Measurements from ENCODE around the gene CLEC20A.
"Not testable (repeated sequence)": the region's sequence is repeated elsewhere in the genome, so short reads cannot be mapped to it uniquely, and the experiment has no call there.

CLEC20A gene

DNA sequence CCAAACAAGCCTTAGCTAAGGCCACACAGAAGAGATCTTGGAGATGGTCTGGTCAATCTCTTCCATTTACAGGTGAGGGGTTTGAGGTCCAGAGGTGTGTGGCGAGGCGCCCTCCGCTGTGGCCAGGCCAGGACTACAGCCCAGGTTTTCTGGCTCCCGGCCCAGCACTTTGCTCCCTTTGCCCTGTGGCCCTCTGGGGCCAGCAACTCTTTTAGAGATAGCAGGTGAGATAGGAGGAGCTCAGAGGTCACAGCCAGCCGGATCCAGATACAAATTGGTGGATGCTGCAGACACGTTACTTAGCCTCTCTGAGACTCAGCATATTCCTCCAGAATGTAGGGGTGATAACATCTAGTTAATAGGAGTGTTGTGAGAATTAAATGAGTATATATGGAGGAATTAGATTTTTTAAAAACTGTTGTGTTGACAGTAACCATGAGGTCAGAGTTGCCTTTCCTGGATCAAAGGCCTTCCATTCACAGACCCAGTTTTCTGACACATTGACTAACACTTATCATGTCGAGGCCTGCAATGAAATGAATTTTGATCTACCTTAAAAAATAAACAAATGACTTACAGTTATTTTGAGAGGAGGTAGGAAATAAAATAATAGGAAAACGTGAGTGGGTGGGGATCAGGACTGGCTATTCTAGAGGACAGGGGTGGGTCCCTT, 32.7 kb upstream of the CLEC20A start:
- no peak for DNase-seq (ENCODE audit: low spot score)

DNA sequence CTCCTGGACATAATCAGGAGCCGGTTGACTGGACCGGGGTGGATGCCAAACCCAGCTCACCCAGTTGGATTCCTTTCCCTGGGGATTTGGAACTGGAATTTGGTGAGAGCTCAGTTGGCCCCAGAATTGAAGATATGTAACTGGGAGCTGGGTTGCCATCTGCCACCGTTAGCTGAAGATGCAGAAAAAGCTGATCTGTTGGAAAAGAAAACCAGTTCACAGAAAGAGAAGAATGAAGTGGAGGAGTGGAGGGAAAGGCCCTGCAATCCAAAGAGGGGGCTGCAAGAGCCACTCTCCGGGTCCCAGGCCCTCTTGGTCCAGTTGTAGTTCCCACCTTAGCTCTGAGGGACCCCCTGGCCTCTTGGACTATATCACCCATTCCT, 32.2 kb upstream of the CLEC20A start:
- DNase-seq (ENCODE audit: low spot score): no peak

DNA sequence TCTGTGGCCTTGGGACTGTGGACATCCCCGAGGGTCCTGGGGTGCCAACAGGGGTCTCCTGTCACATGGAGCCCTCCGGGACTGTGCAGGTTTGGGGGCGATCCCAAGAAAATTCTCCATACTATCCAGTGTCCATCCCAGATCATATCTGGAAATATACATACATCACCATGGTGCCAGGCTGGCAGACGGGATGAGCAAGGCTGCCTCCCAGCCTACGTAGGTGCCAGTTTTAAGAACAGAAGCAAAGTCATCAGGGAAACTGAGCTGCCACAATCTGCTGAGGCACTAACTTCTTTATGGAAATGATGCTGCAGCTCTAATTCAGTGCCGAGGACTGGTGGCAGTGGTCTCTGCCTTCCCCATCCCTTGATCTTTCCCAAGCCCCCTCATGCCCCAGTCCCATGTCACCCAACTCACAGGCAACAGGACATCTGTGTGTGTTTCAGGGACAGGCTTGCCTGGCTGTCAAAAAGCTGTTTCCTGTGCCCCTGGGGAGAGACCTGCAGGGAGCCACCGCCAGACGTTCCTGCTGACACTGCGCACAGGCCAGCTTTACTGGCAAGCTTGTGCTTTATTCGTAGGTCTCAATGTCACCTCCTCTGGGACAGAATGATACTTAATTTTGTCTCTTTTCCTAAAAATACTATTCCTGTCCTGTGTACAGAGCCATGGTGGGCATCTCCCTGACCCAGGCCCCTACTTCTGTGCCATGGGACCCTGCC, 31.6 kb upstream of the CLEC20A start:
- no peak for DNase-seq (ENCODE audit: low spot score)

DNA sequence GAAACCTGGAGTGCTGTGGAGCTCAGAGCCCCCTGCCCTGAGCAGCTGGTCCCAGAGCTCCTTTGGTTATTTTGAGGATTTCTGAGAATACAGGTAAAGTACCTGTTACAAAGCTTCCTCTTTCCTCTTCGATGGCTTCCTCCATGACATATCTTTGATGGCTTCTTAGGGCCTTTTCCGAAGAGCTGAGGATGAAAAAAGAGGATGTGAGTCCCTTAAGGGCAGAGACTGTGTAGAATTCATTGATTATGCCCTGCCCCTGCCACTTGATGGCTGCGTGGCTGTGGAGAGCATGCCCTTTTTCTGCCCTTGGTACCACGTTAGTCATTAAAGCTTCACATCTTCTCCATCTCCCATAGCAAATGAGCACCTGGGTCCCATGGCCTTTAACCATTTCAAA, 30.4 kb upstream of the CLEC20A start:
- no peak for DNase-seq (ENCODE audit: low spot score)

DNA sequence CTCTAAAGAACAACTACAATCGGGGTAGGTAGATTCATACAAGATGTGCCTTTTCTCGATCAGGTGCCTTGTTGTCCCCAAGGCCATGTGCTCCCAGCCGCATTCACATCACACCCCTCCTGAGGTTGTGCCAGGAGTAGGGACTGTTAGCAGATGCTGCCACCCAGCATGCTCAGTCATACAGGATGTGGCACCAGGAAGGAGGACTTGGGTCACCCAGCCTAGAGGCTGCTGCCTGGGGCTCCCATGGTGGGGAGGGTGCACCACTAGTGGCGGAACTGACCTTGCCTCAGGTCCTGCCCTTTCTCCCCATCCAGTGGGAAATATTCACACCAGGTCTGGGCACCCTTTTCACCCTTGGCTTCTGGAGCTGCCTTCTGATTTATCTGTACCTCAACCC, 24.5 kb upstream of the CLEC20A start:
- no peak for DNase-seq (ENCODE audit: low spot score)

DNA sequence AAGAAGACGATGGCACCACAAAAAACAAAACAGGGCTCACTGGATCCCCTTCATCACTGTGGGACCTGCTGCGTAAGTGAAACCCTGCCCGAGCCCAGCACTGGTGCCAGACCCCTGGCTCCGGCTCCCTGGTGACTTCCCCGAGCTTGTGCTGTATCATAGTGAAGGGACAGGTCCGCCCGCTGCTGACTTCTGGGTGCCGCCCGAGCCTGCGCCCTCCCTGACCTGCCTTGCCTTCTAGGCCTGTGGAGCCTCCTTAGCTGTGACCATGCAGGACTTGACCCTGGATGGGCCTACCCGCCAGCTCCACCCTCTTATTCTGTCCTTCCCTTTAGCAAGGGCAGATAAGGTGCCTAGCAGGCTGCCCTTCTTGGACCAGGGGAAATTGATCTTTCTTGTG, 24.0 kb upstream of the CLEC20A start:
- DNase-seq (ENCODE audit: low spot score): no peak

DNA sequence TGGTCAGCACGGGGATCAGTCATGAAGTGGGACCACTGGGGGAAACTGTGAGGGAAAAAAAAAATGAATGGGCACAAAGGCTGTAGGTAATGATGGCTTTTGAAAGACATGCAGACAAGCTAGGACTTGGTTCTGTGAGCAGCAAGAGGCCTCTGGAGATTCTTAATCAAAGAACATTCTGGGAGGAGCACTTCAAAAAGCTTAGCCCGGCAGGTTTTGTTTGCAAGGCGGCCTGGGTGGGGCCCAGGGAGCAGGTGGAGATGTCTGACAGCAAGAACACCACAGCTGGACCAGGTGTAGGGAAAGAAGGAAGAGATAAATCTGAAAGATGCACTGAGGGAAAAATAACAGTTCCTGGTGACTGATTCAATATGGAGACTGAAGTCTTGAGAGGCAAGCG, 22.1 kb upstream of the CLEC20A start:
- no peak for DNase-seq (ENCODE audit: low spot score)

DNA sequence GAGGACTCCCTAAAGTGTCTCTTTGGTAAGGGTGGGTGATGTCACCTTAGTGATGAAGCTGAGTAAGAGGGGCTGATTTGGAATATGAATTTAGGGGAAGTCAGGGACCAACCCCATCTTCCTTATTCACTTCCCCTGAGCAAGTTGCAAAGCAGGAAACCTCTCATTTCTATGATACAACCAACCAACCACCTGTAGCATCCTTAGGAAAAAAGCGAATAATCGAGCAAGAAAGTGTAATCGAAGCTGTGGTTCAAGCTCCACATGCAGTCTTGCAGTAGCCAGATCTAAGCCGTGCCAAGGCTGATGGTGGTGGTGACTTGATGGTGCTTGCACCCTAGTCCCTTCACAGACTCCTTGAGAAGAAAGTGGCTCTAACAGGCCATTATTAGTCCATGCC, 19.3 kb upstream of the CLEC20A start:
- no peak for DNase-seq (ENCODE audit: low spot score)

DNA sequence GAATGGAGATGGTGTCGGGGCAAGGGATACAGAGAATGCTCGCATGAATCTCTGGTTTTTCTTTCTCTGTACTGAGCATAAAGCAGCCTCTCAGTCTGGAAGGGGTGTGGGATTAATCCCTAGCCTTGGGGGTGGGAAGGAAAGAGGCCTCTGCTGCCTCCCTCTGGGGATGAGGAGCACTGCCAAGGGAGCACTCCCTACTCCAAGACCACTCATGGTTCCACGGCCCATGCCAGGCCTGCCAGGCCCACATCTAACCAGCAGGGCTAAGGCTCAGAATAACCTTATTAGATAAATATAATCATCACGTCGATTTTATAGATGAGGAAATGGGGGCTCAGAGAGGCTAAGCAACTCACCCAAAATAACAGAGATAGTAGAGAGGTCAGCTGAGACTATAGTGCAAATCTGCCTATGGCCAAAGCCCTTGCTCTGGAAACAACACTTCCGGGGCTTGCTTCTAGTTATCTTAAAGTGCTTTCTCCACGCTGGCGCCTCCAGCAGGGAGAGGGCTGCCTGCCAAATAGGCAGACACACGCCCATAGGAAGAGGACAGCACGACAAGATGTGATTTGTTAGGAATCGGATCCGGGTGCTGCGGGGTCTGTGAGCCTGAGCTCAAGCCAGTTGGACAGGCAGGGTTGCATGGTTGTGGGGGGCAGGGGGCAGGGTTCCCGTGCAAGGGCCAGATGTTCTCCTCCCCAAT, 16.7 kb upstream of the CLEC20A start:
- no peak for DNase-seq (ENCODE audit: low spot score)

DNA sequence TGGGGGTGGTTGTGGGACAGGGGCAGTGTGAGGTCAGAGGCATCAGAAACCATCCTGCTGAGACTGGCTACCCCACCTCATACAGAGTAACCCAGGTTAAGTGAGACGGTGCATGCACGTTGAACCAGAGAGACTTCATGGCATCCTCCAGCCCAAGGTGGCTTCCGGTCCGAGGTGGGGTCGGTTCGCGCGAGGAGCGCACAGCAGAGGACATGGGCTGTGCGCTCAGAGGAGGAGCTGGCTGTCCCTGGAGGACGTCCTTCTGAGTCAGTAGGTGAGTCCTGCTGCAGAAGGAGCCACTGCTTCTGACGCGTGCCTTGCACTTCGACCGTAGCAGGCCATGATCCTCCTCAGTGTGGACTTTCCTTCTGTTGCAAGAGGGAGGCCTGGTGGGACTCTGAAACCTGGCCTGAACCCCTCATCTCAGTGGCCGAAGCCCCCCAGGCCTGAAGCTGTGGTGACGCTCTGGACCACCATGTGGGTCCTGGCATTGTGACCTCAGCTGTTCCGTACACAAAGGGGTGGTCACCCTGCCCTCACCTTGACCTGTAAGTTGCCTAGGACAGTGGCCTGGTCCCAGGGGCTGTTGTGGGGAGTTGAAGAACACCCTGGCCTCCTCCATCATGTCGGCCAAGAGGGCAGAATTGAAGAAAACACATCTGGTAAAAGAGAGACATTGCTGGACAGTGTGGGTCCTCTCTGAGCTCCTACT, 16.0 kb upstream of the CLEC20A start, which contains the start of gene TEX35:
TEX35 (plus strand) TSS at position 544 of the 712 bp plus-strand sequence; CDS start at position 624, 80 bp downstream.
- no peak for DNase-seq (ENCODE audit: low spot score)

DNA sequence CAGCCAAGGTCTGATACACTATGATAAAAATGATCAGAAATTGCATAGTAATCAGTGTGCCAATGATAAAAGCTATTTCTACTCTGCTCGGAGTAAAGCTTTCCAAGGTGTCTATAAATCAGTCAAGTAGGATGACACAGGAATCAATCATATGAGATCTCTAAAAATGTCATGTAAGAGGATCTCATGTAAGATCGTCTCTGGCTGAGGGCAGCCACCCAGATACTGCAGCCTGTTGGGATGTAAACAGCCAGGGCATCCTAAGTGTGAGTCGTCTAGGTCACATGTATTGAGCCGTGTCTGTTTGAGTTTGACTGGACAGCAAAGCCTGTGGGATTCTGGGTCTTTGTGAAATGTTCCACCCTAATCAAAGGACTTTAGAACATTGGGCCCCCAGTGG, 13.4 kb upstream of the CLEC20A start:
- no peak for DNase-seq (ENCODE audit: low spot score)

DNA sequence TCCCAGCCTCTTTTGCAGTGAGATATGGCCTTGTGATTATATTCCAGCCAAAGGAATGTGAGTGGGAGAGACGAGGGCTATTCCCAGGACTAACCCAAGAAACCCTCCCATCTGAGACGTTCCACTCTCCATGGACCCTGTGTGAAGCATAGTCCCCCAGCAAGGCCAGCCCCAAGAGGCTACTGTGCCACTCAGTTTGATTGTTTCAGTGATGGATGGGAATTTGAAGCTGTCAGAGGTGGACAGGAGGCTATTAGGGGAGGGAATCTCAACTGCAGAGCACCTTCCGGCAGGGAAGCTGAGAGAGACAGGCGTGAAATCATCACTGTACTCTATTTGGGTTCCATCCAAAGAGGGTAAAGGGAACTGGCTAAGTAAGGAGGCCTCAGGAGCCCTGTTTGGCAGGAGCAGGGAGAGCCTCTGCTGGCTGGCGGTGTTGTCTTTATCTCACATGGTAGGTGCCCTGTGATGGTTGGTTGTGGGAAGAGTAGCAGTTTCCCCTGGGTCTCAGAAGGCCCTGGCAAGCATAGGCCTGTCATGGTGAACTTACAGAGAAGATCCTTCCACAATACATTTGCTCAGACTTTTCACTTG, 12.7 kb upstream of the CLEC20A start:
- DNase-seq (ENCODE audit: low spot score): no peak

DNA sequence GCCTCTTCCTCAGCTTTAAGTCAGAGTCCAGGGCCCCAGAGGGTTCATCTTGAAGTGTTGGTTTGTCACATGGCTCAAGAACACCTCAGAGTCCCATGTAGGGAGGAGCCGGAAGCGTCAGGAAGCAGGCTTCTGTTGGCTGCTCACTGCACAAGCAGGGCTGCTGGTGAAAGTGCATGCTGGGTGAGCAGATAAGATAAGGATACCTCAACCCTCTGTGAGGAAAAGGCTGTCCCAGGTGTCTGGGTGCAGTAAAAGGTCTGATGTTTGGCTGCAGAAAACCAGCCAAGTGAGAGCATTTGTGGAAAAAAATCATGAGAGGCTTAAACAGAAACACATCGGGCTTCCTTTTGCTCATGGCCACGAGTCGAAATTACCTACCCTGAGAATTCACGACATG, 9.9 kb upstream of the CLEC20A start:
- DNase-seq (ENCODE audit: low spot score): no peak

DNA sequence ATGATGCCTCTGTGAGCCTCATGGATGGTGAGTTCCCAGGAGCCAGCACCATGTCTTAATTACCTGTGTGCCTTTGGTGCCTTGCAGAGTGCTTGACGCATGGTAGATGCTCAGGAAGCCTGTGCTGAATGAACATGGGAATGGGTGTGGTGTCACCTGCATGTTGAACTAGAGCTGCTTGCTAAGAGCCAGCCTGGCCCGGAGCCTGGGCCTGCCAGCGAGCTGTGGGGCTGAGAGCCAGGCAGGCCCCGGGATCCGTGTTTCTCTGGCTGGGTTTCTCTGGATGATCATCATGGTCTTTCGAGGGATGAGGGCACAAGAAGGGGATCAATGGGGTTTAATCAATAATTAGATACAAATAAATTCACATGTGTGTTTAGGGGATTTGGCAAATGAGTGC, 9.4 kb upstream of the CLEC20A start:
- DNase-seq (ENCODE audit: low spot score): no peak

DNA sequence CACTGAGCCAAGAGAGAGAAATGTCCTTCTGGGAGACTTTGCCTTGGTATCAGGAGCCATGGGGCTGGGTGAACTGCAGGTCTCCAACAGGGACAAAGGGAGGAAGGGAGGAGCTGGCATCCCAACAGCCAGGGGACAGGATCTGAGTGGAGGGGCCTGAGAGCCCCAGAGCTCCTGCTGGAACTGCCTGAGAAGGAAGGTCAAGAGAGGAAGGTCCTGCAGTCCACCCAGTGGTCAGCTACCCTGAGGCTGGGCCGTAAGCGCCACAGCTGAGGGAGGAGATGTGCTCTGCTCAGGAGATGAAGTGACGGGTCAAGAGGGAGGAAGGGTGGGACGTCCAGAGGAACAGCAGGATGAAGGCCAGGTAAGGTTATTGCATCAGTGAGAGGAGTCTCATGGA, 7.5 kb upstream of the CLEC20A start:
- DNase-seq (ENCODE audit: low spot score): no peak

DNA sequence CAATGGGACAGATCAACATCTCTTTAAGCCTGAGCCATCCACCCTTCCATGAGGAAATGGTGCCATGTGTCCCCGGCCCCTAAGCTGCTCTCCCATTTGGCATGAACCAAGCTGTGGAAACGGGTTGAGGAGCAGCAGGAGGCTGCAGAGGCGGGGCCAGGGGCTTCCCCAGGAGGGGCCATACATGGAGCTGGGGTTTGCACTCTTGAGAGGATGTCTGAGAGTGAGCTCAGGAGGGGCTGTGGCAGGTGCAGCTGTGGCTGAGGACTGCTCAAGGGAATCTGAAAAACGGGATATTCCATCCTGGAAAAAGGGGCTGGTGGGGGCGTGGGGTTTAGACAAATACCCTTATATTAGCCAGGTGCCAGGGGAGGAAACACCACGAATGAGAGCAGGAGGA, 7.1 kb upstream of the CLEC20A start:
- no peak for DNase-seq (ENCODE audit: low spot score)

DNA sequence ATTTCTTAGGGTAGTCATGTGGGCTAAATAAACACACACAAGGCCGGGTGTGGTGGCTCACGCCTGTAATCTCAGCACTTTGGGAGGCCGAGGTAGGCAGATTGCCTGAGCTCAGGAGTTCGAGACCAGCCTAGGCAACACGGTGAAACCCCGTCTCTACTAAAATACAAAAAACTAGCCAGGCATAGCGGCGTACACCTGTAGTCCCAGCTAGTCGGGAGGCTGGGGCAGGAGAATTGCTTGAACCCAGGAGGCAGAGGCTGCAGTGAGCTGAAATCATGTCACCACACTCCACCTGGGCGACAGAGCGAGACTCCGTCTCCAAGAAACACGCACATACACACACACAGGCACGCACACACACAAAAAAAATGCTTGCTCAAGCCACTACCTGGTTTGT, 6.6 kb upstream of the CLEC20A start:
- DNase-seq (ENCODE audit: low spot score): not testable (repeated sequence)

DNA sequence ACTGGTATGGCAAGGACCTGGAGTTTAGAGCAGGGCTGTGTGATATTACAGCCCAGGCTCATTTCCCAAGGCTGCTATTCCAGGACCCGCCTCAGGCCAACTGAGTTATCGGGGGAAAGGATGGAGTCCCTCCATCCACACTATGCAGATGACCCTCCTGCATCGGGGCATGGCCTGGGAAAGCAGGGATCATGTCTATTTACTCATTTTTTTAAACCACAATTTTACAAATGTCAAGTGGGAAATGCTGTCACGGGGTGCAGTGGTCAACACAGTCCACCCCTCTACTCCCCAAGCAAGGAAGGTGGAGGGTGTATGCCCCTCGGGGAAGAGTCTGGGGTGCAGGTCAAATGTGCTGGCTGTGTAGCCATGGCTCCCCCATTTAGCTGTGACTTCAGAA, 6.1 kb upstream of the CLEC20A start:
- no peak for DNase-seq (ENCODE audit: low spot score)

DNA sequence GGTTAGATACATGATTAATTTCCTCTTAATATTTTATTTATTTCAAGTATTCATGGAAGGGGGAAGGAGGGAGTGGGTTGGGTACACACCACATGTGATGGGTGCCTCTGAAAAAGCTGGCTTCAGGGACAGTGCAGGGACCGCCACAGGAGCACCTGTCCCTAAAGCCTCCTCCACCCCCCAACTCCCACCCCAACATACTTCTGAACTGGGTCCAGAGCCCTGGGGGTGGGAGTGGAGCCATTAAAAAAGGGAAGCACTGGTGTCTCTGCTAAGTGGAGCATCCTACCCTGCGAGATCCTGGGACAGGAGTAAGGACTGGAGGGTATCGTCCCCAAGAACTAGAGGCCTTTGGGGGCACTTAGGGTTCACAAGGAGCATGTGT, 5.6 kb upstream of the CLEC20A start:
- DNase-seq (ENCODE audit: low spot score): no peak

DNA sequence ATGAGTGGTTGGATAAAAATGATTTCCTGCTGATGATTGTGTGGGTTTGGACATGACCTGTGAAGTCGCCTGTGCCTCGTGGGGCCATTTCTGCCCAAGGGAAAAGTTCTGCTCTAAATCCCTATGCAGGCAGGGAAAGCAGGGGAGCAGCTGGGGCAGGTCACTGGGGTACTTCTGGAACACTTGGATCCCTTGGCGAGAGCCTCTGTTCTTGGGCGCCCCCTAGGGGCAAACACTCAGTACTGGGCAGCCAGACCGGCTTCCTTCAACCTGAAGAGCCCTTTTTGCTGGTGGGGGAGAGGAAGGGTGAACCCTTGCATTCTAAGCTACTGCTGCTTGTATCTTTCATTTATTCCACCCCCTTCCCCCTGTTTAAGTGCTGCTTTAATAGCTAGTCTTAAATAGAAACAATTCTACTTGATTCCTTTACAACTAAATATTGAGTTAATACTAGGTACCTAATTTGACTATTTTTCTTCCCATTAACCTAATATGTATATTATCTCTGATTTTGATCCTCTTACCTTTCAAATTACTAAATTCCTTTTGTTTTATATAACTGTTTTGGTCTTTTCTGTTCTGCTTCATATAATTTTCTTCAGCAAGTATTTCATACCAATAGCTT, 5.1 kb upstream of the CLEC20A start:
- DNase-seq (ENCODE audit: low spot score): peak; percentile 87

DNA sequence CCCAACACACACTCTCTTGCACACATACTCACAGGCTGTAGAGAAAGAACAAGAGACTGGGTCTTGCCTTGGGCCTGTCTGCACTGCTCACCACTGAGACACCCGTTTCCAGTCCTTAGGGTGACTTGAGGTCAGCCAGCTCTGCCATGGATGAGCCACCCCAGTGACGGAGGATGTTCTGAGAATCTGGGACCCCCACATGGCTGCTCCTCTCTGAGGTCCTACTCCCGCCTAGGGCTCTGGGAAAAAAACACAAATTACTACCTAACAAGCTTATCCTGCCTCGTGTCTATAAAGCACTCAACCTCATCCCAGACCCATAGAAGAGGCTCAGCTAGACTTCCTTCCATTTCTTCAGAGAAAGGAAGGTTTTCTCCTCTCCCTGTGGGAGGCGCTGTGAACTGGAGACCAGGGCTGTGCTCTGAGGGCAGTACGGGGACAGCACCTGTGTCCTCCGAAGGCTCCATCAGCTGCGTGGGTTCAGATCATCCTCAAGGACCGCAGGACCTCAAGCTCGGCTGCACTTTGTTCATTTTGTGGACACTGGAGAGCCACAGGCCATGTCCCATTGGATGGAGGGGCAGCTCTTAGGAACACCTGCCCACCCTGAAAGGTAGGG, 4.3 kb upstream of the CLEC20A start:
- DNase-seq (ENCODE audit: low spot score): no peak

Measured in ecto neural progenitor cell (in vitro differentiated cells).